Chondrocyte (in vitro differentiated cells): Measurements from ENCODE around the gene DLEC1. TPM values are rescaled to one million over a fixed set of nuclear protein-coding genes. Genes with fewer than 3 reads are reported as not detected.

ENCODE experiments used
- DNase-seq: peaks from one replicate; pipeline ENCODE4 v3.0.0; 2021; ENCODE audit warnings: mixed read lengths, low spot score
- H3K27ac Mint-ChIP-seq: one replicate; pipeline ENCODE4 v1.8.0; 2021; ENCODE audit warnings: mild to moderate bottlenecking, moderate library complexity, mixed read lengths; ENCODE audit not compliant: unreplicated experiment
- H3K27me3 Mint-ChIP-seq: 2 replicates; pipeline ENCODE4 v1.8.0; 2021; ENCODE audit warnings: low read depth, mixed read lengths
- H3K36me3 Mint-ChIP-seq: 2 replicates; pipeline ENCODE4 v1.8.0; 2021; ENCODE audit warnings: low read depth, mixed read lengths
- H3K4me1 Mint-ChIP-seq: 2 replicates; pipeline ENCODE4 v1.8.0; 2021; ENCODE audit warnings: low read depth, mild to moderate bottlenecking, mixed read lengths
- H3K4me3 Mint-ChIP-seq: one replicate; pipeline ENCODE4 v1.8.0; 2021; ENCODE audit warnings: mild to moderate bottlenecking, moderate library complexity, mixed read lengths; ENCODE audit not compliant: unreplicated experiment
- H3K9me3 Mint-ChIP-seq: 2 replicates; pipeline ENCODE4 v1.8.0; 2021; ENCODE audit warnings: low read depth, mixed read lengths
- total RNA-seq: library from RNA; stranded (reverse); gene quantifications from 3 replicates; pipeline ENCODE4 v1.2.1, GENCODE V29; 2021
- TF ChIP-seq, protein P1 (sequence below): fragments of 200-600 bp; sonication (generic); IDR thresholded peaks from 2 replicates; pipeline ENCODE4 v1.5.0; 2021; ENCODE audit warnings: antibody characterized with exemption, mild to moderate bottlenecking, moderate library complexity

The DLEC1 gene
- total RNA-seq, 1 donor from 2014 or later: 0.17 TPM

DNA sequence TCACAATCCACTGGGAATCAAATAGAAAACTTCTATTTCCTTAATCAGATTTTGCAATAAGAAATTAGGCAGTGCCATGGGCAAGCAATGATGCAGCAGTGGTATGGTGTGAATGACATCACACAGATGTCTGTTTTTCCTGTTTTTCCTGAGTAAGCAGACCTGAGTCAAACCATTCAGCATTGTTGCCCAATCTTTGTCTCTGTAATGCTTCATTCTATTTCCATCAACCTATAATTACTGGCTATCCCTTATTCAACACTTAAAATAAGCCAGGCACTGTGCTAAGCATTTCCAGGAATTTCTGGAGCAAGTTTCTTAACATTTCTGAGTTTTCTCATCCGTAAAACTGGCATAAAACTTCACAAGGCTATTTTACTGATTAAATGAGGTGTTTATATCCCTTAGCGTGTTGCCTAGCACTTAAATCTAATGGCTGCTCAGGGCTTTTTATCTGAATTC lies 115.1 kb downstream of the DLEC1 start:
- no peak overlapping the region for H3K4me3 Mint-ChIP-seq
- no peaks in the 10 kb centered on the region for H3K9me3 Mint-ChIP-seq
- H3K4me1 Mint-ChIP-seq: no peaks in the 10 kb centered on the region
- TF ChIP-seq, protein P1, sequence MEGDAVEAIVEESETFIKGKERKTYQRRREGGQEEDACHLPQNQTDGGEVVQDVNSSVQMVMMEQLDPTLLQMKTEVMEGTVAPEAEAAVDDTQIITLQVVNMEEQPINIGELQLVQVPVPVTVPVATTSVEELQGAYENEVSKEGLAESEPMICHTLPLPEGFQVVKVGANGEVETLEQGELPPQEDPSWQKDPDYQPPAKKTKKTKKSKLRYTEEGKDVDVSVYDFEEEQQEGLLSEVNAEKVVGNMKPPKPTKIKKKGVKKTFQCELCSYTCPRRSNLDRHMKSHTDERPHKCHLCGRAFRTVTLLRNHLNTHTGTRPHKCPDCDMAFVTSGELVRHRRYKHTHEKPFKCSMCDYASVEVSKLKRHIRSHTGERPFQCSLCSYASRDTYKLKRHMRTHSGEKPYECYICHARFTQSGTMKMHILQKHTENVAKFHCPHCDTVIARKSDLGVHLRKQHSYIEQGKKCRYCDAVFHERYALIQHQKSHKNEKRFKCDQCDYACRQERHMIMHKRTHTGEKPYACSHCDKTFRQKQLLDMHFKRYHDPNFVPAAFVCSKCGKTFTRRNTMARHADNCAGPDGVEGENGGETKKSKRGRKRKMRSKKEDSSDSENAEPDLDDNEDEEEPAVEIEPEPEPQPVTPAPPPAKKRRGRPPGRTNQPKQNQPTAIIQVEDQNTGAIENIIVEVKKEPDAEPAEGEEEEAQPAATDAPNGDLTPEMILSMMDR: no peak
- no peak for DNase-seq
- H3K36me3 Mint-ChIP-seq: no peaks in the 10 kb centered on the region
- no peaks in the 10 kb centered on the region for H3K27me3 Mint-ChIP-seq
- H3K27ac Mint-ChIP-seq: no peak overlapping the region

DNA sequence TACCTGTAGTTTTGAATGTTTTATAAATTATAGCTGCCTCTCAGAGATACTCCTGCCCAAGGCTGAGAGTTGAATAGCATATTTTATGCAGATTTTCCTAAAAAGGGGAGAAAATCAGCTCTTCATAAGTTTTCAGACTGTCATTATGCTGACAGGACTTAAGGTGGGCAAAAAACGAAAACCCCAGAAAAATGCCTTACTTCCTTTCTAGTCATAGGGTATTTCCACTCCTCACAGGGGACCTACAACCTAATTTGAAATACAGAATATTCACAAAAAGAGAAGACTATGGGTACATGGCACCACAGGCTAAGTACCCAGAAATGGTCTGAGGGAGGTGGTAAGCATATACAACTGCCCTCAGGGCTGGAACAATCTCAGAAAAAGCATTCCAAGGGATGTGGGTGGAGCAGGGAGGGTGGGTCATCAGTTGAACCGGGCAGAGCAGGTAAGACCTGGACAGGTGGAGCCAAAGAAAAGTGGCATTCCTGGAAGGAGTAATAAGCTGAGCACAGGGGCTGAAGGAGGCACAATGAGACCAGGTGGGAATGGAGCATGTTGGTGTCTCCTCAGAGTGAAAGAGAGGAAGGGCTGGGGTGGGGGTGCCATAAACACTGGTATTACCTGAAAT lies 115.7 kb downstream of the DLEC1 start:
- no peaks in the 10 kb centered on the region for H3K4me1 Mint-ChIP-seq
- no peak overlapping the region for H3K4me3 Mint-ChIP-seq

GRCh38 chr3:38155825-38156224 lies 116.8 kb downstream of the DLEC1 start:
- H3K4me3 Mint-ChIP-seq: no peak overlapping the region
- TF ChIP-seq, protein P1: no peak
- DNase-seq: no peak
- no peaks in the 10 kb centered on the region for H3K36me3 Mint-ChIP-seq
- no peaks in the 10 kb centered on the region for H3K27me3 Mint-ChIP-seq
- no peaks in the 10 kb centered on the region for H3K4me1 Mint-ChIP-seq
- no peaks in the 10 kb centered on the region for H3K9me3 Mint-ChIP-seq
- H3K27ac Mint-ChIP-seq: no peak overlapping the region

More for the DNA sequence above, 115.7 kb downstream of the DLEC1 start:
- no peaks in the 10 kb centered on the region for H3K27me3 Mint-ChIP-seq
- no peaks in the 10 kb centered on the region for H3K36me3 Mint-ChIP-seq
- DNase-seq: no peak
- H3K27ac Mint-ChIP-seq: no peak overlapping the region
- H3K9me3 Mint-ChIP-seq: no peaks in the 10 kb centered on the region
- TF ChIP-seq, protein P1: no peak

DNA sequence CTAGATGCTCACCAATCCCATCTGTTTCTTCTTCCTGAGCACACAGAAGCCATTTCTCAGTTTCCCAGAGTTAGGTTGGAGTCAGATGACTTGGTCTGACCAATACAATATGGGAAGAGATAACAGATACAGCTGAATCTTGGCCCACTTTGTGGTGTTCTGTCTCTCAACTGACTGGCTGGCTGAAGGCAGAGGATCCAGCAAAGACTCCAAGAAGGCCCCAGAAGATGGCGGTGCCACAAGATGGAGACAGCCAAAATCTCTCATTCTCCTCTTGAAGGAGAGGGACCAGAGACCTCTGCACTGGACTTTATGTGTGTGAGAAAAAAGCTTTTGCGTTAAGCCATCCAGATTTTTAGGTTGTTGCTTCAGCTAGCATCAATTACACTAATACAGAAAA lies 118.1 kb downstream of the DLEC1 start:
- H3K27ac Mint-ChIP-seq: no peak overlapping the region
- TF ChIP-seq, protein P1: no peak
- H3K36me3 Mint-ChIP-seq: no peaks in the 10 kb centered on the region
- no peaks in the 10 kb centered on the region for H3K27me3 Mint-ChIP-seq
- no peak for DNase-seq
- no peaks in the 10 kb centered on the region for H3K4me1 Mint-ChIP-seq
- H3K9me3 Mint-ChIP-seq: no peaks in the 10 kb centered on the region
- H3K4me3 Mint-ChIP-seq: no peak overlapping the region

GRCh38 chr3:38157595-38157994 lies 118.6 kb downstream of the DLEC1 start:
- no peak overlapping the region for H3K4me3 Mint-ChIP-seq
- DNase-seq: no peak
- H3K27ac Mint-ChIP-seq: no peak overlapping the region
- TF ChIP-seq, protein P1: no peak
- no peaks in the 10 kb centered on the region for H3K27me3 Mint-ChIP-seq
- H3K36me3 Mint-ChIP-seq: no peaks in the 10 kb centered on the region
- no peaks in the 10 kb centered on the region for H3K4me1 Mint-ChIP-seq
- H3K9me3 Mint-ChIP-seq: no peaks in the 10 kb centered on the region
